K562 (cell line): ENCODE results near the gene RASD2. TPM values are rescaled to one million over a fixed set of nuclear protein-coding genes. Genes with fewer than 3 reads are reported as not detected.

Experiments used
- ATAC-seq: fragments of 200-7000 bp; cut with Tn5 transposase; 3 replicates; pipeline ENCODE4 v1.9.1; 2020; ENCODE audit warnings: moderate library complexity
- BruUV-seq: library from RNA; stranded (reverse); fragments of 400-500 nt; replicated peaks from 2 replicates; lab custom pipeline; 2021; lab: Mats Ljungman, UMichigan
- CTCF ChIA-PET: fragments of 300-600 bp; formaldehyde crosslinking; extraction: SDS; loops from one replicate; lab custom pipeline; 2021; ENCODE audit warnings: low intra/inter-chr PET ratio; lab: Yijun Ruan, JAX
- POLR2A ChIA-PET: fragments of 300-600, 350-650 bp; sonication (Branson Sonifier 250); formaldehyde crosslinking; extraction: SDS; loops from one replicate; lab custom pipeline; 2021; ENCODE audit warnings: antibody characterized with exemption, inconsistent platforms; lab: Yijun Ruan, JAX
- DNase-seq, 4 experiments: peaks; one replicate each; pipeline versions ENCODE4 v3.0.0 to v3.0.0-alpha.2; 2011 to 2018; ENCODE audit warnings: low spot score in 3 of 4, mixed read lengths in 3 of 4; ENCODE audit errors: extremely low read depth in 1 of 4
- FAIRE-seq: peaks from 2 replicates; lab custom pipeline; 2011; peaks lifted over from hg19 to GRCh38; lab: Jason Lieb, UNC
- H2AFZ ChIP-seq: 2 replicates; pipeline ENCODE4 v1.6.0; 2011; ENCODE audit warnings: low read depth, low read length, control low read depth, inconsistent platforms
- H3K27ac ChIP-seq: fragments of 200-600 bp; 3 replicates; pipeline ENCODE4 v1.8.0; 2011; ENCODE audit warnings: low read depth, mild to moderate bottlenecking, control low read depth, inconsistent platforms, low read length, moderate library complexity, mixed read lengths; ENCODE audit errors: extremely low read depth
- H3K27me3 ChIP-seq, 2 experiments: fragments of 300-600 bp in 1 of 2; 2 replicates in 1 of 2; 3 replicates in 1 of 2; pipeline versions ENCODE4 v1.6.0 to v1.8.0; 2011; ENCODE audit warnings: inconsistent platforms in 2 of 2, low read length in 2 of 2, mild to moderate bottlenecking in 1 of 2, mixed read lengths in 1 of 2, moderate library complexity in 1 of 2; ENCODE audit not compliant: control insufficient read depth in 2 of 2, insufficient read depth in 2 of 2
- H3K36me3 ChIP-seq: fragments of 300-600 bp; 3 replicates; pipeline ENCODE4 v1.8.0; 2011; ENCODE audit warnings: mild to moderate bottlenecking, low read length, inconsistent platforms; ENCODE audit not compliant: control insufficient read depth, insufficient read depth
- H3K4me1 ChIP-seq, 2 experiments: fragments of 200-600 bp in 1 of 2; replicated peaks in 1 of 2; 2 replicates in 1 of 2; 3 replicates in 1 of 2; pipeline versions ENCODE4 v1.5.1 to v1.8.0; 2011; ENCODE audit warnings: inconsistent platforms in 2 of 2, low read length in 2 of 2, mild to moderate bottlenecking in 1 of 2, mixed read lengths in 1 of 2, moderate library complexity in 1 of 2; ENCODE audit not compliant: control insufficient read depth in 2 of 2, insufficient read depth in 2 of 2
- H3K4me2 ChIP-seq: 2 replicates; pipeline ENCODE4 v1.6.1; 2011; ENCODE audit warnings: low read length, control low read depth, inconsistent platforms, mixed read lengths; ENCODE audit not compliant: insufficient read depth
- H3K4me3 ChIP-seq: fragments of 200-600 bp; sonication (generic), shearing (Covaris generic); 2 replicates; pipeline ENCODE4 v1.5.1; 2016; ENCODE audit warnings: control low read depth, inconsistent platforms
- H3K79me2 ChIP-seq: fragments of 200-600 bp; 3 replicates; pipeline ENCODE4 v1.8.0; 2011; ENCODE audit warnings: low read length, inconsistent platforms; ENCODE audit not compliant: control insufficient read depth, insufficient read depth
- H3K9ac ChIP-seq, 2 experiments: 2 replicates each; pipeline versions ENCODE4 v1.6.0 to v1.6.1; 2011; ENCODE audit warnings: low read depth in 2 of 2, low read length in 2 of 2, control low read depth in 1 of 2, inconsistent platforms in 1 of 2, mild to moderate bottlenecking in 1 of 2, mixed read lengths in 1 of 2; ENCODE audit not compliant: insufficient read depth in 1 of 2
- H3K9me1 ChIP-seq: one replicate; pipeline ENCODE4 v1.6.0; 2011; ENCODE audit warnings: inconsistent platforms, mild to moderate bottlenecking, low read length, moderate library complexity; ENCODE audit not compliant: control insufficient read depth, insufficient read depth
- H3K9me3 ChIP-seq: replicated peaks from 2 replicates; pipeline ENCODE4 v1.5.1; 2011; ENCODE audit warnings: low read depth, low read length, inconsistent platforms; ENCODE audit not compliant: control insufficient read depth, insufficient read depth
- H4K20me1 ChIP-seq: replicated peaks from 2 replicates; pipeline ENCODE4 v1.6.1; 2011; ENCODE audit warnings: low read length, inconsistent platforms, mixed read lengths; ENCODE audit not compliant: control insufficient read depth, insufficient read depth
- BMI1 ChIP-seq: fragments of 150-350 bp; IDR thresholded peaks from 2 replicates; pipeline ENCODE4 v1.6.1; 2014; ENCODE audit warnings: low read length
- HNRNPUL1 ChIP-seq: fragments of 200-400 bp; formaldehyde crosslinking; IDR thresholded peaks from 2 replicates; pipeline ENCODE4 v1.6.1; 2017; ENCODE audit warnings: low read length
- HOMEZ ChIP-seq: fragments of 250-450 bp; sonication (Bioruptor Pico); IDR thresholded peaks from 2 replicates; pipeline ENCODE4 v1.4.0; 2020; ENCODE audit warnings: mild to moderate bottlenecking, moderate library complexity
- JUND ChIP-seq, 2 experiments: IDR thresholded peaks; 2 replicates in 1 of 2; 3 replicates in 1 of 2; pipeline ENCODE4 v1.6.1; 2011; ENCODE audit warnings: borderline replicate concordance in 2 of 2, low read depth in 2 of 2, low read length in 2 of 2, improper control_type of control experiment in 1 of 2, missing biosample characterization in 1 of 2, missing genetic modification characterization in 1 of 2, missing genetic modification reagents in 1 of 2
- KDM5B ChIP-seq: fragments of 200-600 bp; sonication (generic); IDR thresholded peaks from 2 replicates; pipeline ENCODE4 v1.6.1; 2012; ENCODE audit warnings: low read depth, mild to moderate bottlenecking, moderate library complexity, low read length, control low read depth, inconsistent platforms; ENCODE audit not compliant: insufficient replicate concordance
- POU5F1 ChIP-seq: fragments of 150-350 bp; IDR thresholded peaks from 2 replicates; pipeline ENCODE4 v1.6.1; 2014; ENCODE audit warnings: borderline replicate concordance, low read length, low read depth, mild to moderate bottlenecking; ENCODE audit not compliant: partially characterized antibody
- RBM34 ChIP-seq: fragments of 200-400 bp; formaldehyde crosslinking; IDR thresholded peaks from 2 replicates; pipeline ENCODE4 v1.6.1; 2018; ENCODE audit warnings: low read length, borderline replicate concordance; ENCODE audit not compliant: insufficient read depth
- RFX5 ChIP-seq: IDR thresholded peaks from 2 replicates; pipeline ENCODE4 v1.6.1; 2011; ENCODE audit warnings: low read depth, mild to moderate bottlenecking, improper control_type of control experiment, low read length
- SIRT6 ChIP-seq: IDR thresholded peaks from one replicate; pipeline ENCODE4 v1.6.1; 2012; ENCODE audit warnings: low read depth, mild to moderate bottlenecking, control low read depth, inconsistent platforms, low read length, moderate library complexity
- SUPT5H ChIP-seq: fragments of 450-650 bp; IDR thresholded peaks from 2 replicates; pipeline ENCODE4 v1.6.1; 2016
- TRIM28 ChIP-seq: fragments of 450-650 bp; IDR thresholded peaks from 2 replicates; pipeline ENCODE4 v1.6.1; 2017
- ZNF274 ChIP-seq: IDR thresholded peaks from 2 replicates; pipeline ENCODE4 v1.6.1; 2011; ENCODE audit warnings: low read depth, mild to moderate bottlenecking, low read length, moderate library complexity, borderline replicate concordance
- WGBS: fragments of 100-300 bp; shearing (Covaris generic); methylation state at CpG from one replicate; pipeline ENCODE4 v1.1.6; 2016; ENCODE audit warnings: low coverage, mixed read lengths; ENCODE audit not compliant: insufficient coverage; ENCODE audit errors: missing lambda C conversion rate; 5-methylcytosine and 5-hydroxymethylcytosine counted together
- in situ Hi-C: fragments of 300-500 bp; cut with MboI; formaldehyde crosslinking; loops from 4 replicates; pipeline ENCODE4 v1.15.0; 2018; ENCODE audit warnings: inconsistent platforms, mixed read lengths
- intact Hi-C: fragments of 100-400 bp; cut with micrococcal nuclease; formaldehyde crosslinking; loops from 2 replicates; pipeline ENCODE4 v1.14.2; 2022
- polyA plus RNA-seq, 8 experiments: library from polyadenylated mRNA; depleted of rRNA in 4 of 8; stranded (reverse) in 5 of 8; unstranded in 3 of 8; fragments of >200 nt; fragmentation: Nextera tagmentation in 2 of 8; fragmentation: Illumina TruSeq in 1 of 8; extraction: Ambion mirVana in 2 of 8; extraction: Trizol in 1 of 8; gene quantifications; 2 replicates each; pipeline versions ENCODE4 v1.2.1 to v1.2.3, GENCODE V29; 2011 to 2014; ENCODE audit warnings: inconsistent platforms in 1 of 8, missing spikeins in 1 of 8
- total RNA-seq, 7 experiments: library from RNA; depleted of rRNA in 6 of 7; stranded (reverse); fragments of >200 nt in 6 of 7; fragmentation: Illumina TruSeq in 2 of 7; extraction: Trizol in 2 of 7; gene quantifications; 2 replicates each; pipeline versions ENCODE4 v1.2.1 to v1.2.3, GENCODE V29; 2011 to 2021; ENCODE audit warnings: low replicate concordance in 1 of 7
- TF ChIP-seq, protein P1 (sequence below): fragments of 250-450 bp; sonication (Bioruptor Pico); IDR thresholded peaks from 2 replicates; pipeline ENCODE4 v1.8.0; 2021; ENCODE audit warnings: borderline replicate concordance, mild to moderate bottlenecking, moderate library complexity; ENCODE audit not compliant: poor library complexity, severe bottlenecking
- TF ChIP-seq, protein P2 (sequence below): fragments of 450-650 bp; conservative IDR thresholded peaks from 2 replicates; pipeline ENCODE4 v1.6.1; 2016; ENCODE audit warnings: missing genetic modification characterization, low read depth, mild to moderate bottlenecking, control low read depth, missing compliant biosample characterization
- TF ChIP-seq, protein P3 (sequence below): fragments of 250-450 bp; sonication (Bioruptor Pico); IDR thresholded peaks from 2 replicates; pipeline ENCODE4 v1.5.0; 2021; ENCODE audit warnings: mild to moderate bottlenecking, borderline replicate concordance

The RASD2 gene
- total and polyA plus RNA-seq, 9 of the 15 experiments (the other 6 are each of a cell fraction or from before 2014, with no cell fraction given), result 0.05 TPM; not detected in 8

DNA sequence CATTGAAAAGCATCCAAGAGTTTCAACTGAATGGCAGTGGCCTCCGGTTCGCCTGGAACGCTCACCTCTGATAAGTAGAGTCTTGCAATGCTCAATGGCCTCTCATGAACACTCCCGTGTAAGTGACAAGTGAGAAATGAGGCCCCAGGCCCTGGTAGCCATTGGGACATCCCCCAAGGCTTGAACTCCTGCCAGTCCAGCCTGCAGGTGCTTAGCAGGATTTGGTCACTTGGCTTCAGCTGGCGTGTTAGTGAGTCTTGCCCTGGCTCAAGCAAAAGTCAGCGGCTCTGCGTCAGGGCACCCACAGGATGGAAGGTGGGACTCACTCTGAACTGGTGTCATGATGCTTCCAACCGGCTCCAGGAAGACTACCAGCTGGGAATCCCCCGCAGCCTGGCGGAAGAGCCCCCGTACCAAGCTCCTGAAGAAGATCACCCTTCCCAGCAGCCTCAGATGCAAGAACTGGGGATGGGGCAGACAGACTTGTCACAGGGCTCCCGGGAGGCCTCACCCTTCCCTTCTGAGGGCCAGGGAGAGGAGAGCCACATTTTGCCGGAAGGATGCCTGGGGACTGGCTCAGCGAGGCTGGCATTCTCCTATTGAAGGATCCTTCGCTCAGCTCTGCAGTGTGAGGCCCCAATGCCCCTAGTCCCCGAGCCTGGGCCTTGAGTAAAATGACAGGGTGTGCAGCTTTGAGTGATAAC lies 57.2 kb downstream of the RASD2 start:
- Histone ChIP-seq H3K4me2 (no peak overlapping the region), H3K4me1 (no peaks in the 10 kb centered on the region; a peak in 1 of 5 replicates), H3K27me3 (peaks cover 0 to 13% of the 10 kb centered on the region in 2 experiments; a peak in 3 of 5 replicates), H3K9me3 (0 out of 2 replicates have a peak, but pooled peaks cover 1% of the 10 kb centered on the region), H3K79me2 (no peaks in the 10 kb centered on the region), H2AFZ (no peak overlapping the region), H3K36me3 (no peaks in the 10 kb centered on the region), H4K20me1 (no peaks in the 10 kb centered on the region), H3K9me1 (no peaks in the 10 kb centered on the region), H3K9ac (no peak overlapping the region), H3K4me3 (no peak overlapping the region), H3K27ac (no peak overlapping the region)
- no TSS peak for BruUV-seq
- POLR2A ChIA-PET, result interaction anchor here (0.6 kb wide), 1 partner anchor 41 kb away, joined by 3 read pairs; no protein-coding TSS in a partner anchor
- CTCF ChIA-PET, result no interaction called here
- FAIRE-seq (no peak), ATAC-seq (no peak), DNase-seq (no peak)
- intact Hi-C loops, result no loop called here
- WGBS, result 8% methylated on average over 13 of the region's 16 CpGs
- in situ Hi-C loops, result no loop called here
- no peak for TF ChIP-seq JUND (IDR thresholded peaks at IDR 0.05; ENCODE audit: borderline replicate concordance, low read depth, low read length)
- no peak for TF ChIP-seq JUND (tag; IDR thresholded peaks at IDR 0.05; ENCODE audit: borderline replicate concordance, low read depth, low read length)
- TF ChIP-seq, protein P1, sequence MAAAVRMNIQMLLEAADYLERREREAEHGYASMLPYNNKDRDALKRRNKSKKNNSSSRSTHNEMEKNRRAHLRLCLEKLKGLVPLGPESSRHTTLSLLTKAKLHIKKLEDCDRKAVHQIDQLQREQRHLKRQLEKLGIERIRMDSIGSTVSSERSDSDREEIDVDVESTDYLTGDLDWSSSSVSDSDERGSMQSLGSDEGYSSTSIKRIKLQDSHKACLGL (CRISPR knock-in tag), result no peak
- TF ChIP-seq SUPT5H, result no peak
- TF ChIP-seq, protein P2, sequence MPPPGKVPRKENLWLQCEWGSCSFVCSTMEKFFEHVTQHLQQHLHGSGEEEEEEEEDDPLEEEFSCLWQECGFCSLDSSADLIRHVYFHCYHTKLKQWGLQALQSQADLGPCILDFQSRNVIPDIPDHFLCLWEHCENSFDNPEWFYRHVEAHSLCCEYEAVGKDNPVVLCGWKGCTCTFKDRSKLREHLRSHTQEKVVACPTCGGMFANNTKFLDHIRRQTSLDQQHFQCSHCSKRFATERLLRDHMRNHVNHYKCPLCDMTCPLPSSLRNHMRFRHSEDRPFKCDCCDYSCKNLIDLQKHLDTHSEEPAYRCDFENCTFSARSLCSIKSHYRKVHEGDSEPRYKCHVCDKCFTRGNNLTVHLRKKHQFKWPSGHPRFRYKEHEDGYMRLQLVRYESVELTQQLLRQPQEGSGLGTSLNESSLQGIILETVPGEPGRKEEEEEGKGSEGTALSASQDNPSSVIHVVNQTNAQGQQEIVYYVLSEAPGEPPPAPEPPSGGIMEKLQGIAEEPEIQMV (tag), result no peak
- TF ChIP-seq SIRT6, result no peak
- no peak for TF ChIP-seq TRIM28
- TF ChIP-seq ZNF274, result no peak
- no peak for TF ChIP-seq HNRNPUL1
- TF ChIP-seq, protein P3, sequence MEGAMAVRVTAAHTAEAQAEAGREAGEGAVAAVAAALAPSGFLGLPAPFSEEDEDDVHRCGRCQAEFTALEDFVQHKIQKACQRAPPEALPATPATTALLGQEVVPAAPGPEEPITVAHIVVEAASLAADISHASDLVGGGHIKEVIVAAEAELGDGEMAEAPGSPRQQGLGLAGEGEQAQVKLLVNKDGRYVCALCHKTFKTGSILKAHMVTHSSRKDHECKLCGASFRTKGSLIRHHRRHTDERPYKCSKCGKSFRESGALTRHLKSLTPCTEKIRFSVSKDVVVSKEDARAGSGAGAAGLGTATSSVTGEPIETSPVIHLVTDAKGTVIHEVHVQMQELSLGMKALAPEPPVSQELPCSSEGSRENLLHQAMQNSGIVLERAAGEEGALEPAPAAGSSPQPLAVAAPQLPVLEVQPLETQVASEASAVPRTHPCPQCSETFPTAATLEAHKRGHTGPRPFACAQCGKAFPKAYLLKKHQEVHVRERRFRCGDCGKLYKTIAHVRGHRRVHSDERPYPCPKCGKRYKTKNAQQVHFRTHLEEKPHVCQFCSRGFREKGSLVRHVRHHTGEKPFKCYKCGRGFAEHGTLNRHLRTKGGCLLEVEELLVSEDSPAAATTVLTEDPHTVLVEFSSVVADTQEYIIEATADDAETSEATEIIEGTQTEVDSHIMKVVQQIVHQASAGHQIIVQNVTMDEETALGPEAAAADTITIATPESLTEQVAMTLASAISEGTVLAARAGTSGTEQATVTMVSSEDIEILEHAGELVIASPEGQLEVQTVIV (CRISPR knock-in tag), result no peak
- TF ChIP-seq POU5F1, result no peak
- TF ChIP-seq RBM34, result no peak
- no peak for TF ChIP-seq RFX5
- TF ChIP-seq BMI1, result no peak
- TF ChIP-seq HOMEZ (CRISPR knock-in tag), result no peak
- TF ChIP-seq KDM5B, result no peak
